GM18505 (cell line): ENCODE data around the gene YARS1.

Source experiments
- ATAC-seq: cut with Tn5 transposase; IDR thresholded peaks from one replicate; pipeline ENCODE4 v1.9.1; 2021; ENCODE audit not compliant: unreplicated experiment
- POLR2A ChIP-seq: IDR thresholded peaks from 4 replicates; pipeline ENCODE4 v1.6.1; 2011; ENCODE audit warnings: borderline replicate concordance; ENCODE audit not compliant: insufficient read depth, insufficient read length; ENCODE audit errors: extremely low read depth

Gene YARS1

GRCh38 chr1:32770221-32770731 is 46.9 kb downstream of the YARS1 start:
- ATAC-seq, result no peak
- TF ChIP-seq POLR2A, result no peak

- ATAC-seq, result no peak
- no peak for TF ChIP-seq POLR2A
Observed at GRCh38 chr1:32769524-32770220, 47.5 kb downstream of the YARS1 start.

- no peak for ATAC-seq
- no peak for TF ChIP-seq POLR2A
Observed at GRCh38 chr1:32768110-32768850, 48.9 kb downstream of the YARS1 start.

- ATAC-seq, result no peak
- TF ChIP-seq POLR2A, result no peak
Observed at GRCh38 chr1:32767641-32768040, 49.5 kb downstream of the YARS1 start.

GRCh38 chr1:32767156-32767555 is 50.0 kb downstream of the YARS1 start:
- ATAC-seq, result no peak
- no peak for TF ChIP-seq POLR2A

GRCh38 chr1:32766328-32766972 is 50.7 kb downstream of the YARS1 start:
- no peak for TF ChIP-seq POLR2A
- no peak for ATAC-seq

GRCh38 chr1:32765570-32766327 is 51.4 kb downstream of the YARS1 start:
- TF ChIP-seq POLR2A, result no peak
- ATAC-seq, result no peak

GRCh38 chr1:32764826-32765569 is 52.2 kb downstream of the YARS1 start:
- TF ChIP-seq POLR2A, result no peak
- no peak for ATAC-seq

GRCh38 chr1:32763221-32763620 is 53.9 kb downstream of the YARS1 start:
- TF ChIP-seq POLR2A, result no peak
- ATAC-seq, result no peak

- ATAC-seq, result no peak
- TF ChIP-seq POLR2A, result no peak
Observed at GRCh38 chr1:32761936-32762335, 55.2 kb downstream of the YARS1 start.

GRCh38 chr1:32761253-32761877 is 55.8 kb downstream of the YARS1 start:
- no peak for ATAC-seq
- no peak for TF ChIP-seq POLR2A
